ENCODE measurements around the gene DNASE1L3. TPM values are rescaled to one million over a fixed set of nuclear protein-coding genes. Genes with fewer than 3 reads are reported as not detected.

Gene DNASE1L3
- total and polyA plus RNA-seq, 2 of the 13 experiments (the other 11 are each of a cell fraction or from before 2014, with no cell fraction given) = 0.86 to 1.7 TPM

DNA sequence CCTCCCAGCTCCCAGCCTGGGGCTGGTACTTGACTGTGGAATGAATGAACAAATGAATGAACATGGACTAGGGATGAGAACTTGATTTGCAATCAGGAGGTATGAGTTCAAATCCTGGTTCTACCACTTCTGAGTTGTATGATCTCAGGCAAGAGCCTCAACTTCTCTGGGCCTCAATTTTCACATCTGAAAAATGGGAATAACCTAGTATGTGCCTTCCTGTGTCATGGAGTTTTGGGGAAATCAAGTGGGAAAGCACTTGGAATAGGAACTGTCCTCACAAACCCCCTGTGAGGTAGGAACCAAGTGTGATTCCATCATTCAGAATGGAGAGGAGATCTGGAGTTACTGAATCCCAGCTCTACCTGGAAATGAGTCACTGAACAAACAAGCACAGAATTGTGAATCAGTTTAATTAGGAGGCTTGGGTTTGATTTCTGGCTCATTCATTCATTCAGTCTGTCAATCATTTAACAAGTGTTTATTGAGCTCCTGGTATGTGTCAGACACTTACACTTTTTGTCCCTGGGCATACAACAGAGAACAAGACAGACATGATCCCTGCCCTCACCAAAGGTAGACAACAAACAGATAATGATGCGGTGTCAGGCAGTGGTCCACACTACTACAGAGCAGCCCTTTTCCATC, 29.7 kb downstream of the DNASE1L3 start (continued):
- TF ChIP-seq ZNF256 (CRISPR knock-in tag; conservative IDR thresholded peaks at IDR 0.05) (no peak), ZFY (CRISPR knock-in tag; IDR thresholded peaks at IDR 0.05) (no peak), MIXL1 (CRISPR knock-in tag; IDR thresholded peaks at IDR 0.05) (peak; percentile 83; the same call in 1 of the 2 replicates), FLYWCH1 (CRISPR knock-in tag; IDR thresholded peaks at IDR 0.05) (no peak), ZNF484 (CRISPR knock-in tag; IDR thresholded peaks at IDR 0.05; ENCODE audit: borderline replicate concordance, low read depth) (no peak), ZNF430 (CRISPR knock-in tag; IDR thresholded peaks at IDR 0.05) (no peak), RBM22 (optimal IDR thresholded peaks at IDR 0.05; ENCODE audit: low read length) (no peak), KMT2B (CRISPR knock-in tag; IDR thresholded peaks at IDR 0.05) (no peak), ZFP36L2 (CRISPR knock-in tag; IDR thresholded peaks at IDR 0.05) (no peak), KAT8 (CRISPR knock-in tag; IDR thresholded peaks at IDR 0.05) (no peak), ZSCAN30 (CRISPR knock-in tag; IDR thresholded peaks at IDR 0.05) (no peak), SIN3B (IDR thresholded peaks at IDR 0.05; ENCODE audit: low read length) (no peak), TARDBP (CRISPR knock-in tag; IDR thresholded peaks at IDR 0.05) (no peak), PRMT3 (CRISPR knock-in tag; IDR thresholded peaks at IDR 0.05; ENCODE audit: borderline replicate concordance, low read depth) (no peak)
- TF ChIP-seq, protein P1, sequence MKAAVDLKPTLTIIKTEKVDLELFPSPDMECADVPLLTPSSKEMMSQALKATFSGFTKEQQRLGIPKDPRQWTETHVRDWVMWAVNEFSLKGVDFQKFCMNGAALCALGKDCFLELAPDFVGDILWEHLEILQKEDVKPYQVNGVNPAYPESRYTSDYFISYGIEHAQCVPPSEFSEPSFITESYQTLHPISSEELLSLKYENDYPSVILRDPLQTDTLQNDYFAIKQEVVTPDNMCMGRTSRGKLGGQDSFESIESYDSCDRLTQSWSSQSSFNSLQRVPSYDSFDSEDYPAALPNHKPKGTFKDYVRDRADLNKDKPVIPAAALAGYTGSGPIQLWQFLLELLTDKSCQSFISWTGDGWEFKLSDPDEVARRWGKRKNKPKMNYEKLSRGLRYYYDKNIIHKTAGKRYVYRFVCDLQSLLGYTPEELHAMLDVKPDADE (CRISPR knock-in tag; IDR thresholded peaks at IDR 0.05) = no peak
- TF ChIP-seq, protein P2, sequence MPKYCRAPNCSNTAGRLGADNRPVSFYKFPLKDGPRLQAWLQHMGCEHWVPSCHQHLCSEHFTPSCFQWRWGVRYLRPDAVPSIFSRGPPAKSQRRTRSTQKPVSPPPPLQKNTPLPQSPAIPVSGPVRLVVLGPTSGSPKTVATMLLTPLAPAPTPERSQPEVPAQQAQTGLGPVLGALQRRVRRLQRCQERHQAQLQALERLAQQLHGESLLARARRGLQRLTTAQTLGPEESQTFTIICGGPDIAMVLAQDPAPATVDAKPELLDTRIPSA (CRISPR knock-in tag; IDR thresholded peaks at IDR 0.05; ENCODE audit: borderline replicate concordance) = no peak
- TF ChIP-seq, protein P3, sequence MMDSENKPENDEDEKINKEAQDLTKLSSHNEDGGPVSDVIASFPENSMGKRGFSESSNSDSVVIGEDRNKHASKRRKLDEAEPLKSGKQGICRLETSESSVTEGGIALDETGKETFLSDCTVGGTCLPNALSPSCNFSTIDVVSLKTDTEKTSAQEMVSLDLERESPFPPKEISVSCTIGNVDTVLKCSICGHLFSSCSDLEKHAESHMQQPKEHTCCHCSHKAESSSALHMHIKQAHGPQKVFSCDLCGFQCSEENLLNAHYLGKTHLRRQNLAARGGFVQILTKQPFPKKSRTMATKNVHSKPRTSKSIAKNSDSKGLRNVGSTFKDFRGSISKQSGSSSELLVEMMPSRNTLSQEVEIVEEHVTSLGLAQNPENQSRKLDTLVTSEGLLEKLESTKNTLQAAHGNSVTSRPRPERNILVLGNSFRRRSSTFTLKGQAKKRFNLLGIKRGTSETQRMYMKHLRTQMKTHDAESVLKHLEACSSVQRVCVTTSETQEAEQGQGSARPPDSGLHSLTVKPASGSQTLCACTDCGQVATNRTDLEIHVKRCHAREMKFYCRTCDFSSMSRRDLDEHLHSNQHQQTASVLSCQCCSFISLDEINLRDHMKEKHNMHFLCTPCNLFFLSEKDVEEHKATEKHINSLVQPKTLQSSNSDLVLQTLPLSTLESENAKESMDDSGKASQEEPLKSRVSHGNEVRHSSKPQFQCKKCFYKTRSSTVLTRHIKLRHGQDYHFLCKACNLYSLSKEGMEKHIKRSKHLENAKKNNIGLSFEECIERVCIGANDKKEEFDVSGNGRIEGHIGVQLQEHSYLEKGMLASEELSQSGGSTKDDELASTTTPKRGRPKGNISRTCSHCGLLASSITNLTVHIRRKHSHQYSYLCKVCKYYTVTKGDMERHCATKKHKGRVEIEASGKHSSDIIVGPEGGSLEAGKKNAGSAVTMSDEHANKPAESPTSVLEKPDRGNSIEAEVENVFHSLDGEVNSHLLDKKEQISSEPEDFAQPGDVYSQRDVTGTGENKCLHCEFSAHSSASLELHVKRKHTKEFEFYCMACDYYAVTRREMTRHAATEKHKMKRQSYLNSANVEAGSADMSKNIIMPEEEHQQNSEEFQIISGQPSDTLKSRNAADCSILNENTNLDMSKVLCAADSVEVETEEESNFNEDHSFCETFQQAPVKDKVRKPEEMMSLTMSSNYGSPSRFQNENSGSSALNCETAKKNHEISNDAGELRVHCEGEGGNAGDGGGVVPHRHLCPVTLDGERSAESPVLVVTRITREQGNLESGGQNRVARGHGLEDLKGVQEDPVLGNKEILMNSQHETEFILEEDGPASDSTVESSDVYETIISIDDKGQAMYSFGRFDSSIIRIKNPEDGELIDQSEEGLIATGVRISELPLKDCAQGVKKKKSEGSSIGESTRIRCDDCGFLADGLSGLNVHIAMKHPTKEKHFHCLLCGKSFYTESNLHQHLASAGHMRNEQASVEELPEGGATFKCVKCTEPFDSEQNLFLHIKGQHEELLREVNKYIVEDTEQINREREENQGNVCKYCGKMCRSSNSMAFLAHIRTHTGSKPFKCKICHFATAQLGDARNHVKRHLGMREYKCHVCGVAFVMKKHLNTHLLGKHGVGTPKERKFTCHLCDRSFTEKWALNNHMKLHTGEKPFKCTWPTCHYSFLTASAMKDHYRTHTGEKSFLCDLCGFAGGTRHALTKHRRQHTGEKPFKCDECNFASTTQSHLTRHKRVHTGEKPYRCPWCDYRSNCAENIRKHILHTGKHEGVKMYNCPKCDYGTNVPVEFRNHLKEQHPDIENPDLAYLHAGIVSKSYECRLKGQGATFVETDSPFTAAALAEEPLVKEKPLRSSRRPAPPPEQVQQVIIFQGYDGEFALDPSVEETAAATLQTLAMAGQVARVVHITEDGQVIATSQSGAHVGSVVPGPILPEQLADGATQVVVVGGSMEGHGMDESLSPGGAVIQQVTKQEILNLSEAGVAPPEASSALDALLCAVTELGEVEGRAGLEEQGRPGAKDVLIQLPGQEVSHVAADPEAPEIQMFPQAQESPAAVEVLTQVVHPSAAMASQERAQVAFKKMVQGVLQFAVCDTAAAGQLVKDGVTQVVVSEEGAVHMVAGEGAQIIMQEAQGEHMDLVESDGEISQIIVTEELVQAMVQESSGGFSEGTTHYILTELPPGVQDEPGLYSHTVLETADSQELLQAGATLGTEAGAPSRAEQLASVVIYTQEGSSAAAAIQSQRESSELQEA (CRISPR knock-in tag; IDR thresholded peaks at IDR 0.05; ENCODE audit: not compliant biosample characterization) = no peak
- TF ChIP-seq, protein P4, sequence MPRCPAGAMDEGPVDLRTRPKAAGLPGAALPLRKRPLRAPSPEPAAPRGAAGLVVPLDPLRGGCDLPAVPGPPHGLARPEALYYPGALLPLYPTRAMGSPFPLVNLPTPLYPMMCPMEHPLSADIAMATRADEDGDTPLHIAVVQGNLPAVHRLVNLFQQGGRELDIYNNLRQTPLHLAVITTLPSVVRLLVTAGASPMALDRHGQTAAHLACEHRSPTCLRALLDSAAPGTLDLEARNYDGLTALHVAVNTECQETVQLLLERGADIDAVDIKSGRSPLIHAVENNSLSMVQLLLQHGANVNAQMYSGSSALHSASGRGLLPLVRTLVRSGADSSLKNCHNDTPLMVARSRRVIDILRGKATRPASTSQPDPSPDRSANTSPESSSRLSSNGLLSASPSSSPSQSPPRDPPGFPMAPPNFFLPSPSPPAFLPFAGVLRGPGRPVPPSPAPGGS (CRISPR knock-in tag; IDR thresholded peaks at IDR 0.05) = no peak
- TF ChIP-seq, protein P5, sequence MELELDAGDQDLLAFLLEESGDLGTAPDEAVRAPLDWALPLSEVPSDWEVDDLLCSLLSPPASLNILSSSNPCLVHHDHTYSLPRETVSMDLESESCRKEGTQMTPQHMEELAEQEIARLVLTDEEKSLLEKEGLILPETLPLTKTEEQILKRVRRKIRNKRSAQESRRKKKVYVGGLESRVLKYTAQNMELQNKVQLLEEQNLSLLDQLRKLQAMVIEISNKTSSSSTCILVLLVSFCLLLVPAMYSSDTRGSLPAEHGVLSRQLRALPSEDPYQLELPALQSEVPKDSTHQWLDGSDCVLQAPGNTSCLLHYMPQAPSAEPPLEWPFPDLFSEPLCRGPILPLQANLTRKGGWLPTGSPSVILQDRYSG (CRISPR knock-in tag; IDR thresholded peaks at IDR 0.05) = no peak
